ENCODE data around the gene SFT2D3.

Gene SFT2D3

GRCh38 chr2:127701193-127701650, at the start of gene SFT2D3:
SFT2D3 (plus strand) TSS chr2:127701497; CDS start chr2:127701529, 32 bp downstream.
- peak; percentile 87 for DNase-seq

- no peak for DNase-seq
These were observed 49.2 kb upstream of the SFT2D3 start for GRCh38 chr2:127651971-127652550.

- no peak for DNase-seq
These were observed 48.4 kb upstream of the SFT2D3 start for GRCh38 chr2:127652786-127653357.

- DNase-seq, result no peak
These were observed 47.7 kb upstream of the SFT2D3 start for GRCh38 chr2:127653421-127654083.

GRCh38 chr2:127654084-127654837, 47.0 kb upstream of the SFT2D3 start:
- DNase-seq, result no peak

GRCh38 chr2:127654838-127655175, 46.5 kb upstream of the SFT2D3 start:
- DNase-seq, result no peak

GRCh38 chr2:127655209-127656073, 45.9 kb upstream of the SFT2D3 start:
- no peak for DNase-seq

- no peak for DNase-seq
These were observed 44.6 kb upstream of the SFT2D3 start for GRCh38 chr2:127656569-127657231.

- DNase-seq, result no peak
These were observed 44.1 kb upstream of the SFT2D3 start for GRCh38 chr2:127657232-127657595.

GRCh38 chr2:127658146-127658545, 43.2 kb upstream of the SFT2D3 start:
- DNase-seq, result no peak

- no peak for DNase-seq
These were observed 42.5 kb upstream of the SFT2D3 start for GRCh38 chr2:127658641-127659407.

GRCh38 chr2:127659408-127660290, 41.6 kb upstream of the SFT2D3 start:
- DNase-seq, result no peak

GRCh38 chr2:127660291-127660578, 41.1 kb upstream of the SFT2D3 start:
- no peak for DNase-seq

- no peak for DNase-seq
These were observed 40.1 kb upstream of the SFT2D3 start for GRCh38 chr2:127661072-127661649.

- no peak for DNase-seq
These were observed 39.3 kb upstream of the SFT2D3 start for GRCh38 chr2:127661949-127662510.

GRCh38 chr2:127662937-127663565, 38.2 kb upstream of the SFT2D3 start:
- DNase-seq, result no peak

GRCh38 chr2:127663566-127664064, 37.7 kb upstream of the SFT2D3 start:
- DNase-seq, result no peak

GRCh38 chr2:127664065-127664894, 37.0 kb upstream of the SFT2D3 start:
- DNase-seq, result no peak
